GM13976 (cell line): Measurements from ENCODE around the gene P3H2.

Experiments used
- DNase-seq: peaks from one replicate; pipeline ENCODE4 v3.0.0; 2012; ENCODE audit warnings: low spot score
- CTCF ChIP-seq: IDR thresholded peaks from 2 replicates; pipeline ENCODE4 v1.5.1; 2012; ENCODE audit warnings: borderline replicate concordance, mild to moderate bottlenecking; ENCODE audit not compliant: insufficient read depth; ENCODE audit errors: extremely low read depth, missing control alignments, control extremely low read depth
- in situ Hi-C: fragments of 300-500 bp; cut with MboI; formaldehyde crosslinking; loops from one replicate; pipeline ENCODE4 v1.12.0; 2022; ENCODE audit warnings: low sequenced_read_pairs, mixed read lengths, inconsistent platforms; ENCODE audit not compliant: unreplicated experiment

Gene P3H2

GRCh38 chr3:190040145-190040544 lies 80.6 kb downstream of the P3H2 start:
- DNase-seq: no peak
- in situ Hi-C loops: no loop called here
- no peak for TF ChIP-seq CTCF

- DNase-seq: no peak
- in situ Hi-C loops: no loop called here
Measured at GRCh38 chr3:190038050-190038933, 82.4 kb downstream of the P3H2 start.

GRCh38 chr3:190036631-190037030 lies 84.1 kb downstream of the P3H2 start:
- DNase-seq: no peak
- no peak for TF ChIP-seq CTCF
- in situ Hi-C loops: no loop called here

More at GRCh38 chr3:190038050-190038933, 82.4 kb downstream of the P3H2 start:
- no peak for TF ChIP-seq CTCF

- TF ChIP-seq CTCF: no peak
- in situ Hi-C loops: no loop called here
- no peak for DNase-seq
Measured at GRCh38 chr3:190034446-190034845, 86.3 kb downstream of the P3H2 start.

GRCh38 chr3:190032923-190033322 lies 87.8 kb downstream of the P3H2 start:
- DNase-seq: no peak
- TF ChIP-seq CTCF: no peak
- in situ Hi-C loops: no loop called here

- in situ Hi-C loops: no loop called here
- no peak for DNase-seq
- TF ChIP-seq CTCF: no peak
Measured at GRCh38 chr3:190031887-190032752, 88.6 kb downstream of the P3H2 start.
